ENCODE data around the gene ZNF780B.

DNA sequence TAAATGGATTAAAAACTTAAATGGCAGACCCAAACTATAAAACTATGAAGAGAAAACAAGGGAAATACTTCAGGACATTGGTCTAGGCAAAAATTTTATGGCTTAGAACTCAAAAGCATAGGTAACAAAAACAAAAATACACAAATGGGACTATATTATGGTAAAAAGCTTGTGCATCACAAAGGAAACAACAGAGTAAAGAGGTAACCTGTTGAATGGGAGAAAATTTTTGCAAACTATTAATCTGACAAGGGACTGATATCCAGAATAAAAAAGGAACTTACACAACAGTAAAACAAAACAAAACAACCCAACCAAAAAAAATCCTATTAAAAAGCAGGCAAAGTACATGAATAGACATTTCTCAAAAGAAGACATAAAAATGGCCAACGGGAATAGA is 68.4 kb downstream of the ZNF780B start:
- TF ChIP-seq, protein P1, sequence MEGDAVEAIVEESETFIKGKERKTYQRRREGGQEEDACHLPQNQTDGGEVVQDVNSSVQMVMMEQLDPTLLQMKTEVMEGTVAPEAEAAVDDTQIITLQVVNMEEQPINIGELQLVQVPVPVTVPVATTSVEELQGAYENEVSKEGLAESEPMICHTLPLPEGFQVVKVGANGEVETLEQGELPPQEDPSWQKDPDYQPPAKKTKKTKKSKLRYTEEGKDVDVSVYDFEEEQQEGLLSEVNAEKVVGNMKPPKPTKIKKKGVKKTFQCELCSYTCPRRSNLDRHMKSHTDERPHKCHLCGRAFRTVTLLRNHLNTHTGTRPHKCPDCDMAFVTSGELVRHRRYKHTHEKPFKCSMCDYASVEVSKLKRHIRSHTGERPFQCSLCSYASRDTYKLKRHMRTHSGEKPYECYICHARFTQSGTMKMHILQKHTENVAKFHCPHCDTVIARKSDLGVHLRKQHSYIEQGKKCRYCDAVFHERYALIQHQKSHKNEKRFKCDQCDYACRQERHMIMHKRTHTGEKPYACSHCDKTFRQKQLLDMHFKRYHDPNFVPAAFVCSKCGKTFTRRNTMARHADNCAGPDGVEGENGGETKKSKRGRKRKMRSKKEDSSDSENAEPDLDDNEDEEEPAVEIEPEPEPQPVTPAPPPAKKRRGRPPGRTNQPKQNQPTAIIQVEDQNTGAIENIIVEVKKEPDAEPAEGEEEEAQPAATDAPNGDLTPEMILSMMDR (IDR thresholded peaks at IDR 0.05; ENCODE audit: low read depth, low read length): no peak
- TF ChIP-seq POLR2A (IDR thresholded peaks at IDR 0.05; ENCODE audit: extremely low read depth, insufficient read length): no peak
